ENCODE results near the gene ZFYVE27.

DNA sequence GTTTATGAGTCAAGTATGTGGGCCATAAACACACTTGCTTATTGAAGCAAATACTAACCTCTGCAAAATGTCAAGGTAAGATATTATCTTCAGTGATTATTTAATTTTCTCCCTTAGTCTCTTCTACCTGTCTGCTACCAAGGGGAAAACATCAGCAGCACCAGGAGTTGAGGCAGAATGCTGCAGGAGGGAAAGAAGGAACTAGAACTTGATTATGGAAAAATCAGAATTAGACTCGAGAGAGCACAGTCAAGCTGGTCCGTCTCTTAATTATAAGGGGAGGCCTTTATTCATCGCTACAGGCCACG lies 4.9 kb upstream of the ZFYVE27 start:
- TF ChIP-seq, protein P1, sequence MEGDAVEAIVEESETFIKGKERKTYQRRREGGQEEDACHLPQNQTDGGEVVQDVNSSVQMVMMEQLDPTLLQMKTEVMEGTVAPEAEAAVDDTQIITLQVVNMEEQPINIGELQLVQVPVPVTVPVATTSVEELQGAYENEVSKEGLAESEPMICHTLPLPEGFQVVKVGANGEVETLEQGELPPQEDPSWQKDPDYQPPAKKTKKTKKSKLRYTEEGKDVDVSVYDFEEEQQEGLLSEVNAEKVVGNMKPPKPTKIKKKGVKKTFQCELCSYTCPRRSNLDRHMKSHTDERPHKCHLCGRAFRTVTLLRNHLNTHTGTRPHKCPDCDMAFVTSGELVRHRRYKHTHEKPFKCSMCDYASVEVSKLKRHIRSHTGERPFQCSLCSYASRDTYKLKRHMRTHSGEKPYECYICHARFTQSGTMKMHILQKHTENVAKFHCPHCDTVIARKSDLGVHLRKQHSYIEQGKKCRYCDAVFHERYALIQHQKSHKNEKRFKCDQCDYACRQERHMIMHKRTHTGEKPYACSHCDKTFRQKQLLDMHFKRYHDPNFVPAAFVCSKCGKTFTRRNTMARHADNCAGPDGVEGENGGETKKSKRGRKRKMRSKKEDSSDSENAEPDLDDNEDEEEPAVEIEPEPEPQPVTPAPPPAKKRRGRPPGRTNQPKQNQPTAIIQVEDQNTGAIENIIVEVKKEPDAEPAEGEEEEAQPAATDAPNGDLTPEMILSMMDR (IDR thresholded peaks at IDR 0.05), result peak; percentile 48
- TF ChIP-seq ZFX (IDR thresholded peaks at IDR 0.05; ENCODE audit: borderline replicate concordance), result no peak
